H9 (cell line): Measurements from ENCODE around the gene RSPH9. TPM values are rescaled to one million over a fixed set of nuclear protein-coding genes. Genes with fewer than 3 reads are reported as not detected.

ENCODE experiments used
- DNase-seq: peaks from one replicate; pipeline ENCODE4 v3.0.0-alpha.2; 2017
- H2AFZ ChIP-seq: one replicate; pipeline ENCODE4 v1.6.1; 2013; ENCODE audit warnings: mild to moderate bottlenecking, low read length, control low read depth, moderate library complexity
- H2AK5ac ChIP-seq: 2 replicates; pipeline ENCODE4 v1.6.1; 2013; ENCODE audit warnings: low read length, control low read depth, mixed read lengths; ENCODE audit not compliant: insufficient read length
- H2BK120ac ChIP-seq: one replicate; pipeline ENCODE4 v1.6.1; 2013; ENCODE audit warnings: low read depth, mild to moderate bottlenecking, low read length, control low read depth, inconsistent platforms; ENCODE audit not compliant: poor library complexity, severe bottlenecking
- H2BK12ac ChIP-seq: 2 replicates; pipeline ENCODE4 v1.6.1; 2013; ENCODE audit warnings: low read length, control low read depth, mixed read lengths, low read depth; ENCODE audit not compliant: insufficient read length
- H2BK15ac ChIP-seq: 2 replicates; pipeline ENCODE4 v1.6.1; 2013; ENCODE audit warnings: low read depth, low read length, control low read depth
- H2BK20ac ChIP-seq: one replicate; pipeline ENCODE4 v1.6.1; 2013; ENCODE audit warnings: low read depth, mild to moderate bottlenecking, low read length, control low read depth, inconsistent platforms; ENCODE audit not compliant: poor library complexity, severe bottlenecking
- H2BK5ac ChIP-seq: 2 replicates; pipeline ENCODE4 v1.6.1; 2013; ENCODE audit warnings: low read length, control low read depth, mixed read lengths; ENCODE audit not compliant: insufficient read length
- H3K14ac ChIP-seq: 2 replicates; pipeline ENCODE4 v1.6.1; 2013; ENCODE audit warnings: low read length, control low read depth; ENCODE audit not compliant: insufficient read depth
- H3K18ac ChIP-seq: 2 replicates; pipeline ENCODE4 v1.6.1; 2013; ENCODE audit warnings: low read depth, mild to moderate bottlenecking, mixed read lengths, low read length, control low read depth; ENCODE audit not compliant: insufficient read length
- H3K23ac ChIP-seq: 2 replicates; pipeline ENCODE4 v1.6.1; 2013; ENCODE audit warnings: low read length, control low read depth, mixed read lengths, low read depth; ENCODE audit not compliant: insufficient read length
- H3K23me2 ChIP-seq: 2 replicates; pipeline ENCODE4 v1.6.1; 2013; ENCODE audit warnings: low read depth, mild to moderate bottlenecking, mixed read lengths, low read length, control low read depth; ENCODE audit not compliant: insufficient read length, poor library complexity, severe bottlenecking
- H3K27ac ChIP-seq: 2 replicates; pipeline ENCODE4 v1.5.1; 2013; ENCODE audit warnings: low read length, control low read depth, mixed read lengths, low read depth; ENCODE audit not compliant: insufficient read length
- H3K27me3 ChIP-seq: 2 replicates; pipeline ENCODE4 v1.6.1; 2013; ENCODE audit warnings: low read length, control low read depth, inconsistent platforms; ENCODE audit not compliant: insufficient read depth
- H3K4ac ChIP-seq: 2 replicates; pipeline ENCODE4 v1.6.1; 2013; ENCODE audit warnings: low read depth, mild to moderate bottlenecking, control low read depth, inconsistent platforms, low read length, moderate library complexity
- H3K4me1 ChIP-seq: 2 replicates; pipeline ENCODE4 v1.6.1; 2013; ENCODE audit warnings: low read length, control low read depth, inconsistent platforms; ENCODE audit not compliant: insufficient read depth
- H3K4me2 ChIP-seq: 2 replicates; pipeline ENCODE4 v1.6.1; 2013; ENCODE audit warnings: low read length, control low read depth, mixed read lengths; ENCODE audit not compliant: insufficient read length, insufficient read depth
- H3K56ac ChIP-seq: 2 replicates; pipeline ENCODE4 v1.6.1; 2013; ENCODE audit warnings: low read depth, mild to moderate bottlenecking, mixed read lengths, low read length, control low read depth; ENCODE audit not compliant: insufficient read length
- H3K79me1 ChIP-seq: 2 replicates; pipeline ENCODE4 v1.6.1; 2013; ENCODE audit warnings: low read depth, mild to moderate bottlenecking, moderate library complexity, low read length, control low read depth, inconsistent platforms; ENCODE audit not compliant: insufficient read depth, poor library complexity, severe bottlenecking
- H3K79me2 ChIP-seq: 2 replicates; pipeline ENCODE4 v1.6.1; 2013; ENCODE audit warnings: low read length, control low read depth, inconsistent platforms; ENCODE audit not compliant: insufficient read depth
- H3K9ac ChIP-seq: 2 replicates; pipeline ENCODE4 v1.6.1; 2013; ENCODE audit warnings: low read length, control low read depth, mixed read lengths; ENCODE audit not compliant: insufficient read length; ENCODE audit errors: extremely low read depth
- H3K9me3 ChIP-seq: one replicate; pipeline ENCODE4 v1.6.1; 2013; ENCODE audit warnings: low read depth, low read length, inconsistent platforms; ENCODE audit not compliant: control insufficient read depth
- H3T11ph ChIP-seq: one replicate; pipeline ENCODE4 v1.6.1; 2013; ENCODE audit warnings: mild to moderate bottlenecking, low read length, control low read depth, inconsistent platforms
- H4K20me1 ChIP-seq: one replicate; pipeline ENCODE4 v1.6.1; 2013; ENCODE audit not compliant: control insufficient read depth, insufficient read length, insufficient read depth
- H4K5ac ChIP-seq: 2 replicates; pipeline ENCODE4 v1.6.1; 2013; ENCODE audit warnings: low read depth, mild to moderate bottlenecking, mixed read lengths, low read length, control low read depth; ENCODE audit not compliant: insufficient read length
- H4K8ac ChIP-seq: replicated peaks from 2 replicates; pipeline ENCODE4 v1.6.1; 2013; ENCODE audit warnings: low read length, control low read depth, mixed read lengths, low read depth; ENCODE audit not compliant: insufficient read length
- H4K91ac ChIP-seq: 2 replicates; pipeline ENCODE4 v1.6.1; 2013; ENCODE audit warnings: low read depth, mild to moderate bottlenecking, moderate library complexity, mixed read lengths, low read length, control low read depth; ENCODE audit not compliant: insufficient read length
- H3K27ac Mint-ChIP-seq, 3 experiments: 2 replicates in 2 of 3; 3 replicates in 1 of 3; pipeline ENCODE4 v1.8.0; 2020 to 2021; ENCODE audit warnings: mixed read lengths in 3 of 3, mild to moderate bottlenecking in 1 of 3, moderate library complexity in 1 of 3
- H3K27me3 Mint-ChIP-seq: 2 replicates; pipeline ENCODE4 v1.8.0; 2021; ENCODE audit warnings: low read depth, mild to moderate bottlenecking, moderate library complexity, mixed read lengths
- H3K36me3 Mint-ChIP-seq, 3 experiments: 2 replicates in 2 of 3; 3 replicates in 1 of 3; pipeline ENCODE4 v1.8.0; 2020 to 2021; ENCODE audit warnings: low read depth in 3 of 3, mixed read lengths in 3 of 3; ENCODE audit not compliant: insufficient read depth in 1 of 3
- H3K4me1 Mint-ChIP-seq, 2 experiments: 2 replicates each; pipeline ENCODE4 v1.8.0; 2020; ENCODE audit warnings: mixed read lengths in 2 of 2
- H3K4me3 Mint-ChIP-seq, 2 experiments: 2 replicates in 1 of 2; 3 replicates in 1 of 2; pipeline ENCODE4 v1.8.0; 2020 to 2021; ENCODE audit warnings: mild to moderate bottlenecking in 2 of 2, mixed read lengths in 2 of 2, moderate library complexity in 1 of 2
- H3K9me3 Mint-ChIP-seq, 2 experiments: 2 replicates in 1 of 2; 3 replicates in 1 of 2; pipeline ENCODE4 v1.8.0; 2020; ENCODE audit warnings: mild to moderate bottlenecking in 2 of 2, mixed read lengths in 2 of 2, moderate library complexity in 1 of 2
- WGBS: extraction: QIAGEN DNeasy Blood & Tissue Kit; methylation state at CpG from one replicate; pipeline ENCODE4 v1.1.7; 2013; ENCODE audit warnings: missing lambda C conversion rate, low lambda C conversion rate, mixed read lengths; ENCODE audit not compliant: insufficient read length; ENCODE audit errors: extremely low coverage; 5-methylcytosine and 5-hydroxymethylcytosine counted together
- total RNA-seq: library from RNA; stranded (reverse); gene quantifications from 2 replicates; pipeline ENCODE4 v1.2.1, GENCODE V29; 2021
- TF ChIP-seq, protein P1 (sequence below): fragments of 200-600 bp; sonication (generic); conservative IDR thresholded peaks from 3 replicates; pipeline ENCODE4 v1.8.0; 2021; ENCODE audit warnings: antibody characterized with exemption, mild to moderate bottlenecking

The RSPH9 gene
- total RNA-seq, 1 experiment from 2014 or later = 0.39 TPM

DNA sequence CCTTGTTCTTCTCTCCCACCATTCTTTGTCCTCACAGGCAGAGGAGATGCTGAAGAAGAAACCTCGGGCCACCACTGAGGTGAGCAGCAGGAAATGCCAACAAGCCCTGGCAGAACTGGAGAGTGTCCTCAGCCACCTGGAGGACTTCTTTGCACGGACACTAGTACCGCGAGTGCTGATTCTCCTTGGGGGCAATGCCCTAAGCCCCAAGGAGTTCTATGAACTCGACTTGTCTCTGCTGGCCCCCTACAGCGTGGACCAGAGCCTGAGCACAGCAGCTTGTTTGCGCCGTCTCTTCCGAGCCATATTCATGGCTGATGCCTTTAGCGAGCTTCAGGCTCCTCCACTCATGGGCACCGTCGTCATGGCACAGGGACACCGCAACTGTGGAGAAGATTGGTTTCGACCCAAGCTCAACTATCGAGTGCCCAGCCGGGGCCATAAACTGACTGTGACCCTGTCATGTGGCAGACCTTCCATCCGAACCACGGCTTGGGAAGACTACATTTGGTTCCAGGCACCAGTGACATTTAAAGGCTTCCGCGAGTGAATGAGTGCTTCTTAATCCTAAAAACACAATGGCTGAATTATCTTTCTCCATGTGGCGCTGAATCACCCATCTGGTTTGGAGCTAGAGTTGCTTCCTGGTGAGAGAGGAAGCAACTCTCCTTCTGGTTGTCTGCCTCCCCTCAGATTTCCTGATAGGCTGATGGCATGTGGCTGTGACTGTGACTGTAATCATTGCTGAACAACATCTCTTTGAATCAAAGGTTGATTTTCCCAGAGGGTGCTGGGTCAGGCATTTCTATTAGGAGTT is 4.6 kb upstream of the RSPH9 start:
- Histone ChIP-seq H4K20me1 (no peaks in the 10 kb centered on the region), H3K4me2 (no peak overlapping the region), H3K9ac (no peak overlapping the region), H3T11ph (no peak overlapping the region), H2AK5ac (no peak overlapping the region), H3K4ac (no peak overlapping the region), H3K27ac (no peak overlapping the region), H2BK120ac (no peak overlapping the region), H3K56ac (no peak overlapping the region), H4K5ac (no peak overlapping the region), H2BK12ac (no peak overlapping the region), H3K27me3 (no peaks in the 10 kb centered on the region), H3K4me1 (no peaks in the 10 kb centered on the region; the same call in 1 of the 2 replicates), H2BK15ac (no peak overlapping the region), H2AFZ (no peak overlapping the region), H3K79me2 (peaks cover 11% of the 10 kb centered on the region; the same call in 1 of the 2 replicates), H3K23me2 (peaks cover 6% of the 10 kb centered on the region), H4K8ac (no peak overlapping the region), H3K9me3 (no peaks in the 10 kb centered on the region), H3K18ac (no peak overlapping the region), H3K23ac (no peak overlapping the region), H3K79me1 (peaks cover 3% of the 10 kb centered on the region), H4K91ac (no peak overlapping the region), H2BK20ac (no peak overlapping the region), H3K14ac (no peak overlapping the region), H2BK5ac (no peak overlapping the region)
- H3K27ac Mint-ChIP-seq = peak overlapping the region in 2 of 3 experiments; percentile 23 to 50; a peak in 2 of 7 replicates
- H3K4me1 Mint-ChIP-seq = peaks cover 25 to 28% of the 10 kb centered on the region in 2 experiments
- TF ChIP-seq, protein P1, sequence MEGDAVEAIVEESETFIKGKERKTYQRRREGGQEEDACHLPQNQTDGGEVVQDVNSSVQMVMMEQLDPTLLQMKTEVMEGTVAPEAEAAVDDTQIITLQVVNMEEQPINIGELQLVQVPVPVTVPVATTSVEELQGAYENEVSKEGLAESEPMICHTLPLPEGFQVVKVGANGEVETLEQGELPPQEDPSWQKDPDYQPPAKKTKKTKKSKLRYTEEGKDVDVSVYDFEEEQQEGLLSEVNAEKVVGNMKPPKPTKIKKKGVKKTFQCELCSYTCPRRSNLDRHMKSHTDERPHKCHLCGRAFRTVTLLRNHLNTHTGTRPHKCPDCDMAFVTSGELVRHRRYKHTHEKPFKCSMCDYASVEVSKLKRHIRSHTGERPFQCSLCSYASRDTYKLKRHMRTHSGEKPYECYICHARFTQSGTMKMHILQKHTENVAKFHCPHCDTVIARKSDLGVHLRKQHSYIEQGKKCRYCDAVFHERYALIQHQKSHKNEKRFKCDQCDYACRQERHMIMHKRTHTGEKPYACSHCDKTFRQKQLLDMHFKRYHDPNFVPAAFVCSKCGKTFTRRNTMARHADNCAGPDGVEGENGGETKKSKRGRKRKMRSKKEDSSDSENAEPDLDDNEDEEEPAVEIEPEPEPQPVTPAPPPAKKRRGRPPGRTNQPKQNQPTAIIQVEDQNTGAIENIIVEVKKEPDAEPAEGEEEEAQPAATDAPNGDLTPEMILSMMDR = no peak
- no peak overlapping the region; a peak in 1 of 5 replicates for H3K4me3 Mint-ChIP-seq
- H3K36me3 Mint-ChIP-seq = peaks cover 25 to 51% (median 51%) of the 10 kb centered on the region in 3 experiments; a peak in 6 of 7 replicates
- WGBS = no CpG with 5 or more reads among the region's 21 CpGs
- H3K9me3 Mint-ChIP-seq = no peaks in the 10 kb centered on the region
- H3K27me3 Mint-ChIP-seq = no peaks in the 10 kb centered on the region
- no peak for DNase-seq
